Thoracic aorta (tissue), 2 donors: ENCODE data around the gene NUDT6. TPM values are rescaled to one million over a fixed set of nuclear protein-coding genes. Genes with fewer than 3 reads are reported as not detected.

ENCODE experiments used
- ATAC-seq: fragments of 150-250 bp; one replicate; pipeline ENCODE4 v1.8.0; 2017; ENCODE audit warnings: low read depth; ENCODE audit not compliant: insufficient number of reproducible peaks, low FRiP score
- DNase-seq: peaks from one replicate; pipeline ENCODE4 v3.0.0-alpha.2; 2020; ENCODE audit warnings: low spot score
- H3K27ac ChIP-seq, 2 donors: fragments of 200-600 bp; sonication (generic); 1 replicate in 1 of 2; 2 replicates in 1 of 2; pipeline ENCODE4 v1.5.1; 2016; ENCODE audit warnings: mild to moderate bottlenecking in 2 of 2, moderate library complexity in 2 of 2
- H3K27me3 ChIP-seq: fragments of 200-600 bp; sonication (generic); replicated peaks from 2 replicates; pipeline ENCODE4 v1.6.0; 2016; ENCODE audit warnings: mild to moderate bottlenecking; ENCODE audit not compliant: insufficient read depth
- H3K36me3 ChIP-seq: fragments of 200-600 bp; sonication (generic); one replicate; pipeline ENCODE4 v1.5.1; 2016
- H3K4me1 ChIP-seq, 2 donors: fragments of 200-600 bp; sonication (generic); 1 replicate in 1 of 2; 2 replicates in 1 of 2; pipeline versions ENCODE4 v1.5.1 to v1.6.0; 2016; ENCODE audit warnings: low read depth in 2 of 2, mild to moderate bottlenecking in 1 of 2; ENCODE audit not compliant: control insufficient read depth in 1 of 2
- H3K4me3 ChIP-seq: fragments of 200-600 bp; sonication (generic); 2 replicates; pipeline ENCODE4 v1.5.1; 2016; ENCODE audit warnings: mild to moderate bottlenecking
- H3K9me3 ChIP-seq: fragments of 200-600 bp; sonication (generic); 2 replicates; pipeline ENCODE4 v1.5.1; 2016
- CTCF ChIP-seq: fragments of 200-600 bp; sonication (generic); IDR thresholded peaks from one replicate; pipeline ENCODE4 v1.5.1; 2019; ENCODE audit warnings: antibody characterized with exemption
- total RNA-seq, 2 donors: library from RNA; depleted of rRNA; stranded (reverse); fragments of >200 nt; gene quantifications; one replicate each; pipeline versions ENCODE4 v1.1.0 to v1.2.3, GENCODE V29; 2016

NUDT6 gene
- total RNA-seq, 2 donors from 2014 or later = 2.0 to 5.7 TPM

GRCh38 chr4:122863639-122864038 lies 58.8 kb downstream of the NUDT6 start:
- Histone ChIP-seq H3K4me1 (peaks cover 12 to 55% of the 10 kb centered on the region in 2 donors), H3K4me3 (no peak overlapping the region), H3K27me3 (no peaks in the 10 kb centered on the region), H3K9me3 (no peaks in the 10 kb centered on the region), H3K36me3 (no peaks in the 10 kb centered on the region), H3K27ac (peak overlapping the region in 1 of 2 donors; percentile 9)
- TF ChIP-seq CTCF = no peak
- no peak for DNase-seq
- no peak for ATAC-seq

- peak overlapping the region in 1 of 2 donors; percentile 10 for H3K27ac ChIP-seq
- peak overlapping the region; percentile 5 for H3K4me3 ChIP-seq
- H3K27me3 ChIP-seq = no peaks in the 10 kb centered on the region
- no peaks in the 10 kb centered on the region for H3K9me3 ChIP-seq
- TF ChIP-seq CTCF = no peak
- no peak for ATAC-seq
- no peaks in the 10 kb centered on the region for H3K36me3 ChIP-seq
- H3K4me1 ChIP-seq = peaks cover 15 to 77% of the 10 kb centered on the region in 2 donors
- no peak for DNase-seq
These were observed 61.0 kb downstream of the NUDT6 start for GRCh38 chr4:122861172-122861943.

- Histone ChIP-seq H3K9me3 (no peaks in the 10 kb centered on the region), H3K27ac (peak overlapping the region; percentile 31 to 56), H3K4me3 (no peak overlapping the region), H3K36me3 (no peaks in the 10 kb centered on the region), H3K27me3 (no peaks in the 10 kb centered on the region), H3K4me1 (peaks cover 22 to 86% of the 10 kb centered on the region in 2 donors)
- ATAC-seq = no peak
- no peak for TF ChIP-seq CTCF
- DNase-seq = no peak
These were observed 63.7 kb downstream of the NUDT6 start for GRCh38 chr4:122858705-122859104.

GRCh38 chr4:122857160-122857559 lies 65.2 kb downstream of the NUDT6 start:
- H3K4me1 ChIP-seq = peaks cover 18 to 75% of the 10 kb centered on the region in 2 donors

More at GRCh38 chr4:122857160-122857559, 65.2 kb downstream of the NUDT6 start:
- ATAC-seq = no peak
- TF ChIP-seq CTCF = no peak
- H3K27ac ChIP-seq = peak overlapping the region; percentile 56
- no peaks in the 10 kb centered on the region for H3K27me3 ChIP-seq
- H3K4me3 ChIP-seq = no peak overlapping the region
- DNase-seq = no peak
- no peaks in the 10 kb centered on the region for H3K36me3 ChIP-seq
- H3K9me3 ChIP-seq = no peaks in the 10 kb centered on the region
